ENCODE data around the gene CCDC102B. TPM values are rescaled to one million over a fixed set of nuclear protein-coding genes. Genes with fewer than 3 reads are reported as not detected.

The CCDC102B gene
- total and polyA plus RNA-seq, 2 donors (not counting 1 experiment from before 2014, with no cell fraction given), result 3.9 to 4.0 TPM

- H3K4me1 Mint-ChIP-seq, result no peaks in the 10 kb centered on the region
- no peaks in the 10 kb centered on the region for H3K9me3 Mint-ChIP-seq (ENCODE audit: insufficient read depth)
- ATAC-seq (ENCODE audit: low read depth), result no peak
- H3K27ac Mint-ChIP-seq, result no peak overlapping the region
- ChIA-PET POLR2A (no interaction called here), CTCF (no interaction called here)
- Histone ChIP-seq H3K9me3 (ENCODE audit: control extremely low read depth in 1 of 3, control insufficient read depth in 2 of 3, insufficient read depth in 1 of 3, low read length in 2 of 3) (no peaks in the 10 kb centered on the region), H3K79me2 (ENCODE audit: control insufficient read depth, insufficient read depth, low read length) (no peaks in the 10 kb centered on the region), H3K27me3 (replicated peaks in 1 of 4; ENCODE audit: control extremely low read depth in 1 of 4, control insufficient read depth in 3 of 4, insufficient read depth in 4 of 4, low read length in 3 of 4) (no peaks in the 10 kb centered on the region), H4K20me1 (ENCODE audit: control insufficient read depth, insufficient read depth, low read length, poor library complexity, severe bottlenecking) (no peaks in the 10 kb centered on the region), H2AFZ (ENCODE audit: insufficient read depth, low read depth, low read length, poor library complexity, severe bottlenecking) (no peak overlapping the region), H3K27ac (ENCODE audit: low read length in 2 of 2) (no peak overlapping the region), H3K4me2 (replicated peaks; ENCODE audit: low read depth, low read length, poor library complexity, severe bottlenecking) (no peak overlapping the region), H3K4me1 (ENCODE audit: control insufficient read depth in 2 of 2, insufficient read depth in 2 of 2, low read length in 2 of 2) (no peaks in the 10 kb centered on the region), H3K36me3 (replicated peaks in 1 of 2; ENCODE audit: control extremely low read depth in 1 of 2, control insufficient read depth in 1 of 2, extremely low read depth in 1 of 2, insufficient read depth in 2 of 2, low read length in 1 of 2) (no peaks in the 10 kb centered on the region), H3K4me3 (ENCODE audit: control extremely low read depth in 1 of 5, extremely low read depth in 1 of 5, insufficient read depth in 1 of 5, low read depth in 2 of 5, low read length in 4 of 5) (no peak overlapping the region), H3K9ac (ENCODE audit: low read length) (no peak overlapping the region)
- no CpG with 5 or more reads among the region's 2 CpGs for WGBS (ENCODE audit: insufficient coverage)
- no peaks in the 10 kb centered on the region for H3K27me3 Mint-ChIP-seq
- H3K4me3 Mint-ChIP-seq, result no peak overlapping the region
- DNase-seq, result no peak
- no peak for TF ChIP-seq EZH2 (IDR thresholded peaks at IDR 0.05; ENCODE audit: borderline replicate concordance, insufficient read depth, low read depth, low read length, poor library complexity, severe bottlenecking)
- no peak for TF ChIP-seq CTCF (IDR thresholded peaks at IDR 0.05)
- intact Hi-C loops (cut with micrococcal nuclease), result no loop called here
Measured at GRCh38 chr18:68818584-68818983, 20.7 kb downstream of the CCDC102B start.

- ChIA-PET POLR2A (no interaction called here), CTCF (no interaction called here)
- intact Hi-C loops (cut with micrococcal nuclease), result no loop called here
- H3K27me3 Mint-ChIP-seq, result no peaks in the 10 kb centered on the region
- H3K4me3 Mint-ChIP-seq, result no peak overlapping the region
- no peak overlapping the region for H3K27ac ChIP-seq (ENCODE audit: low read length in 2 of 2)
- no peaks in the 10 kb centered on the region for H3K9me3 ChIP-seq (ENCODE audit: control extremely low read depth in 1 of 3, control insufficient read depth in 2 of 3, insufficient read depth in 1 of 3, low read length in 2 of 3)
- H3K9me3 Mint-ChIP-seq (ENCODE audit: insufficient read depth), result no peaks in the 10 kb centered on the region
- H3K4me2 ChIP-seq (replicated peaks; ENCODE audit: low read depth, low read length, poor library complexity, severe bottlenecking), result no peak overlapping the region
- no peaks in the 10 kb centered on the region for H4K20me1 ChIP-seq (ENCODE audit: control insufficient read depth, insufficient read depth, low read length, poor library complexity, severe bottlenecking)
- DNase-seq (no peak), ATAC-seq (ENCODE audit: low read depth) (no peak)
- no peaks in the 10 kb centered on the region for H3K36me3 ChIP-seq (replicated peaks in 1 of 2; ENCODE audit: control extremely low read depth in 1 of 2, control insufficient read depth in 1 of 2, extremely low read depth in 1 of 2, insufficient read depth in 2 of 2, low read length in 1 of 2)
- H2AFZ ChIP-seq (ENCODE audit: insufficient read depth, low read depth, low read length, poor library complexity, severe bottlenecking), result no peak overlapping the region
- H3K4me1 Mint-ChIP-seq, result no peaks in the 10 kb centered on the region
- no peak overlapping the region for H3K27ac Mint-ChIP-seq
- no peaks in the 10 kb centered on the region for H3K27me3 ChIP-seq (replicated peaks in 1 of 4; ENCODE audit: control extremely low read depth in 1 of 4, control insufficient read depth in 3 of 4, insufficient read depth in 4 of 4, low read length in 3 of 4)
- H3K4me1 ChIP-seq (ENCODE audit: control insufficient read depth in 2 of 2, insufficient read depth in 2 of 2, low read length in 2 of 2), result no peaks in the 10 kb centered on the region
- no peak overlapping the region for H3K9ac ChIP-seq (ENCODE audit: low read length)
- H3K79me2 ChIP-seq (ENCODE audit: control insufficient read depth, insufficient read depth, low read length), result no peaks in the 10 kb centered on the region
- WGBS (ENCODE audit: insufficient coverage), result 85% methylated on average over 2 of the region's 5 CpGs
- H3K4me3 ChIP-seq (ENCODE audit: control extremely low read depth in 1 of 5, extremely low read depth in 1 of 5, insufficient read depth in 1 of 5, low read depth in 2 of 5, low read length in 4 of 5), result no peak overlapping the region
- TF ChIP-seq EZH2 (IDR thresholded peaks at IDR 0.05; ENCODE audit: borderline replicate concordance, insufficient read depth, low read depth, low read length, poor library complexity, severe bottlenecking) (no peak), CTCF (IDR thresholded peaks at IDR 0.05) (no peak)
Measured at GRCh38 chr18:68822926-68823325, 25.0 kb downstream of the CCDC102B start.
